HepG2 (cell line): ENCODE results near the gene POLN. TPM values are rescaled to one million over a fixed set of nuclear protein-coding genes. Genes with fewer than 3 reads are reported as not detected.

Experiments
- ATAC-seq: fragments of 200-7000 bp; cut with Tn5 transposase; 3 replicates; pipeline ENCODE4 v1.9.1; 2020; ENCODE audit warnings: mild to moderate bottlenecking, moderate library complexity
- BruUV-seq: library from RNA; stranded (reverse); fragments of 400-500 nt; replicated peaks from 2 replicates; lab custom pipeline; 2021; lab: Mats Ljungman, UMichigan
- CTCF ChIA-PET: fragments of 300-600 bp; formaldehyde crosslinking; extraction: SDS; loops from one replicate; lab custom pipeline; 2021; ENCODE audit warnings: low total read pairs, inconsistent platforms, low intra/inter-chr PET ratio; lab: Yijun Ruan, JAX
- POLR2A ChIA-PET: fragments of 350-600 bp; sonication (Branson Sonifier 250); formaldehyde crosslinking; loops from one replicate; lab custom pipeline; 2020; ENCODE audit warnings: antibody characterized with exemption, inconsistent platforms; lab: Yijun Ruan, JAX
- DNase-seq: peaks from one replicate; pipeline ENCODE4 v3.0.0-alpha.2; 2015; ENCODE audit warnings: low spot score
- FAIRE-seq: peaks from 3 replicates; lab custom pipeline; 2011; peaks lifted over from hg19 to GRCh38; lab: Jason Lieb, UNC
- H2AFZ ChIP-seq: one replicate; pipeline ENCODE4 v1.6.1; 2011; ENCODE audit warnings: low read length, inconsistent platforms
- H3K27ac ChIP-seq: fragments of 300-600 bp; 3 replicates; pipeline ENCODE4 v1.8.0; 2011; ENCODE audit warnings: mixed run types, mild to moderate bottlenecking, mixed read lengths, low read length, inconsistent platforms; ENCODE audit not compliant: insufficient read depth; ENCODE audit errors: extremely low read length
- H3K27me3 ChIP-seq, 2 experiments: fragments of 200-600 bp in 1 of 2; 2 replicates in 1 of 2; 3 replicates in 1 of 2; pipeline versions ENCODE4 v1.6.0 to v1.8.0; 2011; ENCODE audit warnings: low read length in 2 of 2, mild to moderate bottlenecking in 2 of 2, moderate library complexity in 2 of 2, inconsistent platforms in 1 of 2; ENCODE audit not compliant: insufficient read depth in 2 of 2, control insufficient read depth in 1 of 2
- H3K36me3 ChIP-seq, 2 experiments: fragments of 200-600 bp in 1 of 2; replicated peaks in 1 of 2; 2 replicates in 1 of 2; 3 replicates in 1 of 2; pipeline versions ENCODE4 v1.5.1 to v1.8.0; 2011; ENCODE audit warnings: low read length in 2 of 2, inconsistent platforms in 1 of 2; ENCODE audit not compliant: insufficient read depth in 2 of 2, control insufficient read depth in 1 of 2
- H3K4me1 ChIP-seq: 2 replicates; pipeline ENCODE4 v1.5.1; 2012; ENCODE audit warnings: low read length, inconsistent platforms; ENCODE audit not compliant: insufficient read depth
- H3K4me2 ChIP-seq: 2 replicates; pipeline ENCODE4 v1.6.0; 2011; ENCODE audit warnings: low read depth, low read length, inconsistent platforms
- H3K4me3 ChIP-seq, 3 experiments: fragments of 200-600 bp in 1 of 3; sonication (generic), shearing (Covaris generic) in 1 of 3; replicated peaks in 1 of 3; 2 replicates each; pipeline ENCODE4 v1.5.1; 2011 to 2016; ENCODE audit warnings: low read length in 3 of 3, inconsistent platforms in 2 of 3, low read depth in 2 of 3, mild to moderate bottlenecking in 2 of 3, control low read depth in 1 of 3, mixed read lengths in 1 of 3; ENCODE audit not compliant: insufficient read depth in 1 of 3
- H3K79me2 ChIP-seq: one replicate; pipeline ENCODE4 v1.6.1; 2011; ENCODE audit warnings: low read length, inconsistent platforms; ENCODE audit not compliant: insufficient read depth
- H3K9ac ChIP-seq: 2 replicates; pipeline ENCODE4 v1.6.0; 2011; ENCODE audit warnings: mild to moderate bottlenecking, low read depth, low read length, inconsistent platforms; ENCODE audit not compliant: insufficient read depth
- H3K9me3 ChIP-seq: 2 replicates; pipeline ENCODE4 v1.5.1; 2012; ENCODE audit warnings: mild to moderate bottlenecking, low read length
- H4K20me1 ChIP-seq: 2 replicates; pipeline ENCODE4 v1.6.0; 2011; ENCODE audit warnings: inconsistent platforms, mild to moderate bottlenecking, low read length, moderate library complexity; ENCODE audit not compliant: insufficient read depth
- CREB1 ChIP-seq, 2 experiments: fragments of 450-650 bp in 1 of 2; IDR thresholded peaks; 2 replicates each; pipeline ENCODE4 v1.6.1; 2016 to 2017; ENCODE audit warnings: control low read depth in 1 of 2, mild to moderate bottlenecking in 1 of 2, missing compliant biosample characterization in 1 of 2, missing genetic modification characterization in 1 of 2
- ISX ChIP-seq: sonication (generic); formaldehyde crosslinking; conservative IDR thresholded peaks from 2 replicates; pipeline ENCODE4 v1.5.0; 2020; ENCODE audit warnings: missing genetic modification reagents
- ZBTB33 ChIP-seq: sonication (generic); formaldehyde crosslinking; IDR thresholded peaks from 2 replicates; pipeline ENCODE4 v1.4.0; 2020; ENCODE audit warnings: missing genetic modification reagents
- ZNF317 ChIP-seq: sonication (generic); formaldehyde crosslinking; IDR thresholded peaks from 2 replicates; pipeline ENCODE4 v1.5.0; 2020; ENCODE audit warnings: mild to moderate bottlenecking, missing genetic modification reagents
- WGBS: methylation state at CpG from one replicate; pipeline ENCODE4 v1.1.6; 2017; ENCODE audit warnings: low lambda C conversion rate; 5-methylcytosine and 5-hydroxymethylcytosine counted together
- in situ Hi-C: cut with HindIII; loops from 2 replicates; pipeline ENCODE4 v1.10.0; 2017; ENCODE audit warnings: low pct_unique_long_range_greater_than_20kb; ENCODE audit not compliant: extremely low pct_ligation_motif_present
- intact Hi-C: fragments of 100-400 bp; cut with micrococcal nuclease; formaldehyde crosslinking; loops from one replicate; pipeline ENCODE4 v1.10.0; 2022; ENCODE audit not compliant: unreplicated experiment
- polyA plus RNA-seq, 8 experiments: library from polyadenylated mRNA; depleted of rRNA in 3 of 8; stranded (reverse) in 7 of 8; unstranded in 1 of 8; fragments of >200 nt; fragmentation: Illumina TruSeq in 4 of 8; extraction: Trizol in 4 of 8; gene quantifications; 2 replicates each; pipeline versions ENCODE4 v1.2.1 to v1.2.3, GENCODE V29; 2011 to 2016; ENCODE audit warnings: low read depth in 4 of 8, missing spikeins in 1 of 8, mixed read lengths in 1 of 8; ENCODE audit not compliant: insufficient read depth in 1 of 8
- total RNA-seq, 5 experiments: library from RNA; depleted of rRNA; stranded (reverse); fragments of >200 nt; fragmentation: Illumina TruSeq; extraction: Trizol; gene quantifications; 2 replicates each; pipeline ENCODE4 v1.2.3, GENCODE V29; 2016; ENCODE audit warnings: low read depth in 1 of 5
- TF ChIP-seq, protein P1 (sequence below): sonication (generic); formaldehyde crosslinking; IDR thresholded peaks from 2 replicates; pipeline ENCODE4 v1.4.0; 2020; ENCODE audit warnings: mild to moderate bottlenecking, missing genetic modification reagents, borderline replicate concordance

POLN gene
- total and polyA plus RNA-seq, 2 of the 13 experiments (the other 11 are each of a cell fraction or from before 2014, with no cell fraction given): 0.93 to 1.5 TPM

- TF ChIP-seq ZBTB33: no peak
Measured at GRCh38 chr4:2136726-2137125, 105.2 kb downstream of the POLN start (continued).

DNA sequence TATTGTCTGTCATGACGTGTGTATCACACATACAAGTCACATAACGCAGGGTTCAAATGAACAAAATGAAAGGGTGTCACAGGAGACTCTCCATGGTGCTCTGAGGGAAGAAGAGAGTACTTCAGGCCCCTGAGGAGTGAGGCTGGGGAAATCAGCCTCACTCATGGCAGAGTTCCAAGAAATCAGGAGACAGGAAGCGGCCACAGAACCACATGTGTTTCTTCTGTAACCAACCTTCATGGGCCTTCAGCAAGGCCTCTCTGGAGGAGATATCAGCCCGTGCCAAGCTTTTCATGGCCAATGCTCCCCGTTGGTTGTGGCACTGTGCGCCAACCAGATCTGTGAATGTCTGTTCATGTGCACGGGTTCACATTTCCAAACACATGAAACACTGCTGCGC is 106.8 kb downstream of the POLN start:
- intact Hi-C loops: no loop called here
- H3K4me3 ChIP-seq: no peak overlapping the region
- DNase-seq: no peak
- H3K79me2 ChIP-seq: no peaks in the 10 kb centered on the region
- H2AFZ ChIP-seq: no peak overlapping the region
- FAIRE-seq: no peak
- 0 out of 2 replicates have a peak, but pooled peaks cover 4% of the 10 kb centered on the region for H3K4me1 ChIP-seq
- no peak overlapping the region for H3K27ac ChIP-seq
- no peak overlapping the region for H3K9ac ChIP-seq
- H3K4me2 ChIP-seq: no peak overlapping the region
- POLR2A ChIA-PET: no interaction called here
- H3K36me3 ChIP-seq: no peaks in the 10 kb centered on the region
- TF ChIP-seq CREB1 (IDR thresholded peaks at IDR 0.05) (0 out of 2 replicates have a peak, but pooled peaks have one; percentile 12), CREB1 (CRISPR knock-in tag; IDR thresholded peaks at IDR 0.05) (no peak), ISX (no peak)
- H3K9me3 ChIP-seq: peaks cover 16% of the 10 kb centered on the region
- no TSS peak for BruUV-seq
- H3K27me3 ChIP-seq: peaks cover 0 to 3% of the 10 kb centered on the region in 2 experiments; a peak in 2 of 5 replicates
- no peaks in the 10 kb centered on the region; the same call in 1 of the 2 replicates for H4K20me1 ChIP-seq
- in situ Hi-C loops: no loop called here
- ATAC-seq: no peak
- CTCF ChIA-PET: no interaction called here
- 56% methylated on average over 5 of the region's 8 CpGs for WGBS

GRCh38 chr4:2132438-2132837 is 109.5 kb downstream of the POLN start:
- Histone ChIP-seq H3K79me2 (no peaks in the 10 kb centered on the region), H3K4me3 (no peak overlapping the region), H2AFZ (no peak overlapping the region), H3K4me1 (no peaks in the 10 kb centered on the region), H3K27ac (no peak overlapping the region), H4K20me1 (no peaks in the 10 kb centered on the region; the same call in 1 of the 2 replicates), H3K9me3 (peaks cover 16% of the 10 kb centered on the region), H3K27me3 (no peaks in the 10 kb centered on the region; a peak in 2 of 5 replicates), H3K36me3 (no peaks in the 10 kb centered on the region), H3K9ac (no peak overlapping the region), H3K4me2 (no peak overlapping the region)
- FAIRE-seq (no peak), ATAC-seq (no peak), DNase-seq (no peak)
- POLR2A ChIA-PET: no interaction called here
- intact Hi-C loops: no loop called here
- peak; percentile 99 for TF ChIP-seq ZNF317 (CRISPR knock-in tag)
- TF ChIP-seq, protein P1, sequence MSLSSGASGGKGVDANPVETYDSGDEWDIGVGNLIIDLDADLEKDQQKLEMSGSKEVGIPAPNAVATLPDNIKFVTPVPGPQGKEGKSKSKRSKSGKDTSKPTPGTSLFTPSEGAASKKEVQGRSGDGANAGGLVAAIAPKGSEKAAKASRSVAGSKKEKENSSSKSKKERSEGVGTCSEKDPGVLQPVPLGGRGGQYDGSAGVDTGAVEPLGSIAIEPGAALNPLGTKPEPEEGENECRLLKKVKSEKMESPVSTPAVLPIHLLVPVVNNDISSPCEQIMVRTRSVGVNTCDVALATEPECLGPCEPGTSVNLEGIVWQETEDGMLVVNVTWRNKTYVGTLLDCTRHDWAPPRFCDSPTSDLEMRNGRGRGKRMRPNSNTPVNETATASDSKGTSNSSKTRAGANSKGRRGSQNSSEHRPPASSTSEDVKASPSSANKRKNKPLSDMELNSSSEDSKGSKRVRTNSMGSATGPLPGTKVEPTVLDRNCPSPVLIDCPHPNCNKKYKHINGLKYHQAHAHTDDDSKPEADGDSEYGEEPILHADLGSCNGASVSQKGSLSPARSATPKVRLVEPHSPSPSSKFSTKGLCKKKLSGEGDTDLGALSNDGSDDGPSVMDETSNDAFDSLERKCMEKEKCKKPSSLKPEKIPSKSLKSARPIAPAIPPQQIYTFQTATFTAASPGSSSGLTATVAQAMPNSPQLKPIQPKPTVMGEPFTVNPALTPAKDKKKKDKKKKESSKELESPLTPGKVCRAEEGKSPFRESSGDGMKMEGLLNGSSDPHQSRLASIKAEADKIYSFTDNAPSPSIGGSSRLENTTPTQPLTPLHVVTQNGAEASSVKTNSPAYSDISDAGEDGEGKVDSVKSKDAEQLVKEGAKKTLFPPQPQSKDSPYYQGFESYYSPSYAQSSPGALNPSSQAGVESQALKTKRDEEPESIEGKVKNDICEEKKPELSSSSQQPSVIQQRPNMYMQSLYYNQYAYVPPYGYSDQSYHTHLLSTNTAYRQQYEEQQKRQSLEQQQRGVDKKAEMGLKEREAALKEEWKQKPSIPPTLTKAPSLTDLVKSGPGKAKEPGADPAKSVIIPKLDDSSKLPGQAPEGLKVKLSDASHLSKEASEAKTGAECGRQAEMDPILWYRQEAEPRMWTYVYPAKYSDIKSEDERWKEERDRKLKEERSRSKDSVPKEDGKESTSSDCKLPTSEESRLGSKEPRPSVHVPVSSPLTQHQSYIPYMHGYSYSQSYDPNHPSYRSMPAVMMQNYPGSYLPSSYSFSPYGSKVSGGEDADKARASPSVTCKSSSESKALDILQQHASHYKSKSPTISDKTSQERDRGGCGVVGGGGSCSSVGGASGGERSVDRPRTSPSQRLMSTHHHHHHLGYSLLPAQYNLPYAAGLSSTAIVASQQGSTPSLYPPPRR: no peak
- CTCF ChIA-PET: no interaction called here
- in situ Hi-C loops: no loop called here
- no TSS peak for BruUV-seq
